Stimulated activated effector memory CD8-positive, alpha-beta T cell treated with anti-CD3 and anti-CD28 coated beads, Interleukin-12 subunit alpha, Interleukin-12 subunit beta, amount 100 ng/mL, for 72 hours (primary cell): ENCODE results near the gene KRTAP5-3.
"Not testable (repeated sequence)": the region's sequence is repeated elsewhere in the genome, so short reads cannot be mapped to it uniquely, and the experiment has no call there.

Experiments used
- ATAC-seq: fragments of 150-1000 bp; cut with Tn5 transposase; 2 replicates; pipeline ENCODE4 v1.10.0; 2021
- DNase-seq, 2 donors: peaks; one replicate each; pipeline ENCODE4 v3.0.0; 2021 to 2022; ENCODE audit warnings: low spot score in 2 of 2
- H3K27ac Mint-ChIP-seq: one replicate; pipeline ENCODE4 v1.8.0; 2022; ENCODE audit warnings: mild to moderate bottlenecking, mixed read lengths
- H3K36me3 Mint-ChIP-seq: one replicate; pipeline ENCODE4 v1.8.0; 2022; ENCODE audit warnings: mild to moderate bottlenecking, mixed read lengths
- H3K4me1 Mint-ChIP-seq: one replicate; pipeline ENCODE4 v1.8.0; 2022; ENCODE audit warnings: mixed read lengths
- H3K4me3 Mint-ChIP-seq: one replicate; pipeline ENCODE4 v1.8.0; 2022; ENCODE audit warnings: mild to moderate bottlenecking, mixed read lengths
- H3K9me3 Mint-ChIP-seq: one replicate; pipeline ENCODE4 v1.8.0; 2022; ENCODE audit warnings: mixed read lengths

KRTAP5-3 gene

GRCh38 chr11:1632053-1632714, 23.9 kb upstream of the KRTAP5-3 start:
- H3K4me1 Mint-ChIP-seq, result peaks cover 18% of the 10 kb centered on the region
- no peak overlapping the region for H3K4me3 Mint-ChIP-seq
- DNase-seq (no peak), ATAC-seq (peak; percentile 61)
- H3K36me3 Mint-ChIP-seq, result no peaks in the 10 kb centered on the region
- no peak overlapping the region for H3K27ac Mint-ChIP-seq
- no peaks in the 10 kb centered on the region for H3K9me3 Mint-ChIP-seq

- Mint-ChIP-seq H3K9me3 (no peaks in the 10 kb centered on the region), H3K4me1 (peaks cover 18% of the 10 kb centered on the region), H3K27ac (no peak overlapping the region), H3K36me3 (no peaks in the 10 kb centered on the region), H3K4me3 (no peak overlapping the region)
- ATAC-seq (no peak), DNase-seq (no peak)
Measured at GRCh38 chr11:1631066-1631568, 22.9 kb upstream of the KRTAP5-3 start.

- no peak overlapping the region for H3K27ac Mint-ChIP-seq
- H3K4me1 Mint-ChIP-seq, result peaks cover 18% of the 10 kb centered on the region
- no peak for ATAC-seq
- H3K4me3 Mint-ChIP-seq, result no peak overlapping the region
- no peaks in the 10 kb centered on the region for H3K36me3 Mint-ChIP-seq
- no peaks in the 10 kb centered on the region for H3K9me3 Mint-ChIP-seq
- no peak for DNase-seq
Measured at GRCh38 chr11:1630271-1630670, 22.0 kb upstream of the KRTAP5-3 start.

- H3K27ac Mint-ChIP-seq, result no peak within 1 kb of the TSS
- H3K4me3 Mint-ChIP-seq, result no peak within 1 kb of the TSS
- no peak for ATAC-seq
- peaks cover 18% of the 10 kb centered on the region for H3K4me1 Mint-ChIP-seq
- DNase-seq, result no peak
- H3K9me3 Mint-ChIP-seq, result no peaks in the 10 kb centered on the region
- no peaks in the 10 kb centered on the region for H3K36me3 Mint-ChIP-seq
Measured at GRCh38 chr11:1629326-1630185, 21.3 kb upstream of the KRTAP5-3 start, which contains the start of gene KRTAP5-5. Gene KRTAP5-5, plus strand, starts transcription at chr11:1629775. Its CDS starts 66 bp downstream, at chr11:1629841.

- no peaks in the 10 kb centered on the region for H3K36me3 Mint-ChIP-seq
- ATAC-seq, result peak; percentile 84
- no peaks in the 10 kb centered on the region for H3K9me3 Mint-ChIP-seq
- H3K4me1 Mint-ChIP-seq, result peaks cover 18% of the 10 kb centered on the region
- DNase-seq, result peak; percentile 78 to 81
- H3K27ac Mint-ChIP-seq, result no peak overlapping the region
- H3K4me3 Mint-ChIP-seq, result no peak overlapping the region
Measured at GRCh38 chr11:1628506-1629325, 20.5 kb upstream of the KRTAP5-3 start.

GRCh38 chr11:1625541-1625940, 17.3 kb upstream of the KRTAP5-3 start:
- ATAC-seq (no peak), DNase-seq (no peak)
- Mint-ChIP-seq H3K4me3 (no peak overlapping the region), H3K27ac (no peak overlapping the region), H3K36me3 (no peaks in the 10 kb centered on the region), H3K4me1 (peaks cover 7% of the 10 kb centered on the region), H3K9me3 (no peaks in the 10 kb centered on the region)

- no peaks in the 10 kb centered on the region for H3K9me3 Mint-ChIP-seq
- H3K4me3 Mint-ChIP-seq, result no peak overlapping the region
Measured at GRCh38 chr11:1624621-1625020, 16.4 kb upstream of the KRTAP5-3 start.

GRCh38 chr11:1623716-1624115, 15.5 kb upstream of the KRTAP5-3 start:
- no peaks in the 10 kb centered on the region for H3K36me3 Mint-ChIP-seq
- H3K9me3 Mint-ChIP-seq, result no peaks in the 10 kb centered on the region
- ATAC-seq (no peak), DNase-seq (no peak)
- H3K4me1 Mint-ChIP-seq, result peaks cover 8% of the 10 kb centered on the region
- no peak overlapping the region for H3K4me3 Mint-ChIP-seq
- no peak overlapping the region for H3K27ac Mint-ChIP-seq

More at GRCh38 chr11:1624621-1625020, 16.4 kb upstream of the KRTAP5-3 start:
- Mint-ChIP-seq H3K36me3 (no peaks in the 10 kb centered on the region), H3K4me1 (peaks cover 10% of the 10 kb centered on the region), H3K27ac (no peak overlapping the region)
- DNase-seq (no peak), ATAC-seq (no peak)

GRCh38 chr11:1622086-1622485, 13.8 kb upstream of the KRTAP5-3 start, which contains the start of gene KRTAP5-4:
Gene KRTAP5-4, minus strand, starts transcription at chr11:1622138. Its CDS starts 45 bp downstream, at chr11:1622093.
- Mint-ChIP-seq H3K27ac (no peak within 1 kb of the TSS), H3K9me3 (no peaks in the 10 kb centered on the region), H3K4me3 (no peak within 1 kb of the TSS), H3K36me3 (no peaks in the 10 kb centered on the region), H3K4me1 (peaks cover 8% of the 10 kb centered on the region)
- no peak for ATAC-seq
- DNase-seq, result no peak

- DNase-seq (no peak), ATAC-seq (peak; percentile 96)
- Mint-ChIP-seq H3K27ac (peak overlapping the region; percentile 45), H3K4me1 (peaks cover 8% of the 10 kb centered on the region), H3K36me3 (no peaks in the 10 kb centered on the region), H3K4me3 (peak overlapping the region; percentile 32), H3K9me3 (no peaks in the 10 kb centered on the region)
Measured at GRCh38 chr11:1619449-1619848, 11.2 kb upstream of the KRTAP5-3 start.

- DNase-seq, result no peak
- Mint-ChIP-seq H3K36me3 (no peaks in the 10 kb centered on the region), H3K4me3 (no peak overlapping the region), H3K9me3 (no peaks in the 10 kb centered on the region), H3K4me1 (peaks cover 8% of the 10 kb centered on the region), H3K27ac (no peak overlapping the region)
- ATAC-seq, result no peak
Measured at GRCh38 chr11:1618231-1618630, 10.0 kb upstream of the KRTAP5-3 start.

- H3K4me1 Mint-ChIP-seq, result peaks cover 15% of the 10 kb centered on the region
- DNase-seq, H3K9me3 Mint-ChIP-seq, H3K27ac Mint-ChIP-seq, H3K4me3 Mint-ChIP-seq, ATAC-seq, H3K36me3 Mint-ChIP-seq: not testable (repeated sequence)
Measured at GRCh38 chr11:1607901-1608300, 362 bp downstream of the KRTAP5-3 start.

GRCh38 chr11:1607156-1607845, 962 bp downstream of the KRTAP5-3 start:
- not testable (repeated sequence) for H3K27ac Mint-ChIP-seq, DNase-seq, H3K36me3 Mint-ChIP-seq, H3K9me3 Mint-ChIP-seq, H3K4me3 Mint-ChIP-seq, ATAC-seq
- H3K4me1 Mint-ChIP-seq, result peaks cover 15% of the 10 kb centered on the region

- not testable (repeated sequence) for H3K4me3 Mint-ChIP-seq, H3K9me3 Mint-ChIP-seq, H3K36me3 Mint-ChIP-seq, DNase-seq
- Mint-ChIP-seq H3K27ac (peak overlapping the region; percentile 78), H3K4me1 (peaks cover 15% of the 10 kb centered on the region)
- ATAC-seq, result peak; percentile 85
Measured at GRCh38 chr11:1605923-1606322, 2.3 kb downstream of the KRTAP5-3 start.
